Progenitor cell of endocrine pancreas (in vitro differentiated cells): Measurements from ENCODE around the gene BDH1. TPM values are rescaled to one million over a fixed set of nuclear protein-coding genes. Genes with fewer than 3 reads are reported as not detected.

Experiments used
- DNase-seq: peaks from one replicate; pipeline ENCODE4 v3.0.0; 2021; ENCODE audit warnings: low spot score; ENCODE audit not compliant: unreplicated experiment
- H3K27ac Mint-ChIP-seq: 2 replicates; pipeline ENCODE4 v1.8.0; 2021; ENCODE audit warnings: mild to moderate bottlenecking, moderate library complexity, mixed read lengths
- H3K27me3 Mint-ChIP-seq: 2 replicates; pipeline ENCODE4 v1.8.0; 2021; ENCODE audit warnings: mixed read lengths
- H3K36me3 Mint-ChIP-seq: 2 replicates; pipeline ENCODE4 v1.8.0; 2022; ENCODE audit warnings: mixed read lengths; ENCODE audit not compliant: insufficient read depth
- H3K4me1 Mint-ChIP-seq: 2 replicates; pipeline ENCODE4 v1.8.0; 2021; ENCODE audit warnings: low read depth, mixed read lengths
- H3K4me3 Mint-ChIP-seq: 2 replicates; pipeline ENCODE4 v1.8.0; 2021; ENCODE audit warnings: low read depth, mild to moderate bottlenecking, moderate library complexity, mixed read lengths
- H3K9me3 Mint-ChIP-seq: 2 replicates; pipeline ENCODE4 v1.8.0; 2021; ENCODE audit warnings: low read depth, mixed read lengths
- CTCF ChIP-seq: fragments of 200-600 bp; sonication (generic); IDR thresholded peaks from one replicate; pipeline ENCODE4 v1.5.0; 2021; ENCODE audit warnings: antibody characterized with exemption, mild to moderate bottlenecking; ENCODE audit not compliant: unreplicated experiment
- total RNA-seq: library from RNA; stranded (reverse); gene quantifications from 2 replicates; pipeline ENCODE4 v1.2.1, GENCODE V29; 2021

The BDH1 gene
- total RNA-seq, 1 donor from 2014 or later: 41.9 TPM

- Mint-ChIP-seq H3K4me1 (peaks cover 22% of the 10 kb centered on the region), H3K4me3 (no peak overlapping the region), H3K27me3 (no peaks in the 10 kb centered on the region), H3K9me3 (no peaks in the 10 kb centered on the region), H3K36me3 (peaks cover 8% of the 10 kb centered on the region), H3K27ac (peak overlapping the region; percentile 9)
- TF ChIP-seq CTCF: no peak
- DNase-seq: no peak
Observed at GRCh38 chr3:197516517-197516889, 39.3 kb downstream of the BDH1 start.

GRCh38 chr3:197514786-197515355 is 40.9 kb downstream of the BDH1 start:
- DNase-seq: no peak
- no peak overlapping the region for H3K27ac Mint-ChIP-seq
- no peaks in the 10 kb centered on the region for H3K9me3 Mint-ChIP-seq
- H3K36me3 Mint-ChIP-seq: peaks cover 8% of the 10 kb centered on the region
- TF ChIP-seq CTCF: no peak
- no peak overlapping the region for H3K4me3 Mint-ChIP-seq
- H3K27me3 Mint-ChIP-seq: no peaks in the 10 kb centered on the region
- peaks cover 8% of the 10 kb centered on the region for H3K4me1 Mint-ChIP-seq

GRCh38 chr3:197513953-197514785 is 41.6 kb downstream of the BDH1 start:
- H3K36me3 Mint-ChIP-seq: peaks cover 8% of the 10 kb centered on the region
- peaks cover 10% of the 10 kb centered on the region for H3K4me1 Mint-ChIP-seq
- no peak for TF ChIP-seq CTCF
- H3K9me3 Mint-ChIP-seq: no peaks in the 10 kb centered on the region
- H3K4me3 Mint-ChIP-seq: no peak overlapping the region
- H3K27ac Mint-ChIP-seq: no peak overlapping the region
- no peak for DNase-seq
- H3K27me3 Mint-ChIP-seq: no peaks in the 10 kb centered on the region

GRCh38 chr3:197512691-197513571 is 42.8 kb downstream of the BDH1 start:
- H3K4me3 Mint-ChIP-seq: no peak overlapping the region

More at GRCh38 chr3:197512691-197513571, 42.8 kb downstream of the BDH1 start:
- no peak for DNase-seq
- Mint-ChIP-seq H3K27me3 (no peaks in the 10 kb centered on the region), H3K9me3 (no peaks in the 10 kb centered on the region), H3K27ac (no peak overlapping the region), H3K4me1 (peaks cover 10% of the 10 kb centered on the region), H3K36me3 (peaks cover 8% of the 10 kb centered on the region)
- TF ChIP-seq CTCF: no peak
